Measurements from ENCODE around the gene PREPL.

DNA sequence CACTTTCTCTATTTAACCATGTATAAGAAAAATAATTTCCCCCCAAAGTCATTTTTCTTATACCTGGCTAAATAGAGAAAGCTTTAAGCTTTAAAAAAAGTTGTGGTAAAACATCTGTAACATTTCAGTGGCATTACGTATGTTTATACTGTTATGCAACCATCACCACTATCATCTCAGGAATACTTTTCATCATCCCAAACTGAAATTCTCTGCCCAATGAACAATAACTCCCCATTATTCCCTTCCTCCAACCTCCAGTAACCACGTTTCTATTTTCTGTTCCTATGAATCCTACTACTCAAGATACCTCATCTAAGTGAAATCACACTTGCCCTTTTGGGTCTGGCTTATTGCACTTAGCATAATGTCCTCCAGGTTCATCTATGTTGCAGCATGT is 87.7 kb downstream of the PREPL start:
- TF ChIP-seq EZH2 (IDR thresholded peaks at IDR 0.05; ENCODE audit: insufficient read depth, poor library complexity, severe bottlenecking) (no peak), EZH2phosphoT487 (IDR thresholded peaks at IDR 0.05; ENCODE audit: insufficient read depth, low read depth) (no peak)
